Mesenchymal stem cell (in vitro differentiated cells and primary cell): ENCODE measurements around the gene MFN2.

Source experiments
- DNase-seq: peaks from one replicate; pipeline ENCODE4 v3.0.0-alpha.2; 2013
- H2AFZ ChIP-seq: one replicate; pipeline ENCODE4 v1.6.1; 2013; ENCODE audit warnings: low read depth, mild to moderate bottlenecking, control low read depth, inconsistent platforms, low read length, moderate library complexity
- H2AK5ac ChIP-seq: 2 replicates; pipeline ENCODE4 v1.6.1; 2013; ENCODE audit warnings: low read length, moderate library complexity, mild to moderate bottlenecking, inconsistent platforms; ENCODE audit not compliant: severe bottlenecking
- H2BK120ac ChIP-seq: one replicate; pipeline ENCODE4 v1.6.1; 2013; ENCODE audit warnings: low read depth, mild to moderate bottlenecking, inconsistent platforms, low read length, moderate library complexity
- H2BK12ac ChIP-seq, 2 experiments: one replicate each; pipeline ENCODE4 v1.6.1; 2013; ENCODE audit warnings: inconsistent platforms in 2 of 2, low read length in 2 of 2, mild to moderate bottlenecking in 2 of 2, moderate library complexity in 2 of 2, control low read depth in 1 of 2
- H2BK15ac ChIP-seq: one replicate; pipeline ENCODE4 v1.6.1; 2013; ENCODE audit warnings: mild to moderate bottlenecking, low read depth, inconsistent platforms; ENCODE audit not compliant: poor library complexity, severe bottlenecking
- H2BK5ac ChIP-seq: 2 replicates; pipeline ENCODE4 v1.6.1; 2013; ENCODE audit warnings: low read depth, mild to moderate bottlenecking, low read length, control low read depth, inconsistent platforms; ENCODE audit not compliant: poor library complexity, severe bottlenecking
- H3K14ac ChIP-seq, 2 experiments: one replicate each; pipeline ENCODE4 v1.6.1; 2013; ENCODE audit warnings: inconsistent platforms in 2 of 2, low read length in 2 of 2, control low read depth in 1 of 2, mild to moderate bottlenecking in 1 of 2, moderate library complexity in 1 of 2
- H3K18ac ChIP-seq, 2 experiments: one replicate each; pipeline ENCODE4 v1.6.1; 2013; ENCODE audit warnings: inconsistent platforms in 2 of 2, low read length in 2 of 2, control low read depth in 1 of 2, low read depth in 1 of 2, mild to moderate bottlenecking in 1 of 2
- H3K23ac ChIP-seq, 2 experiments: one replicate each; pipeline ENCODE4 v1.6.1; 2013; ENCODE audit warnings: inconsistent platforms in 2 of 2, low read length in 2 of 2, mild to moderate bottlenecking in 2 of 2, moderate library complexity in 2 of 2, control low read depth in 1 of 2
- H3K27ac ChIP-seq: 2 replicates; pipeline ENCODE4 v1.5.1; 2013; ENCODE audit warnings: mild to moderate bottlenecking, moderate library complexity, low read length, control low read depth, inconsistent platforms; ENCODE audit not compliant: poor library complexity, severe bottlenecking
- H3K27me3 ChIP-seq, 2 experiments: 2 replicates each; pipeline versions ENCODE4 v1.6.1 to v1.7.0; 2013; ENCODE audit warnings: low read length in 2 of 2, mild to moderate bottlenecking in 2 of 2, moderate library complexity in 2 of 2, control low read depth in 1 of 2, inconsistent platforms in 1 of 2; ENCODE audit not compliant: control insufficient read depth in 1 of 2, insufficient read depth in 1 of 2
- H3K36me3 ChIP-seq, 2 experiments: 2 replicates each; pipeline versions ENCODE4 v1.6.1 to v1.7.0; 2013; ENCODE audit warnings: low read length in 2 of 2, control low read depth in 1 of 2, inconsistent platforms in 1 of 2, low read depth in 1 of 2, mild to moderate bottlenecking in 1 of 2; ENCODE audit not compliant: insufficient read depth in 2 of 2, control insufficient read depth in 1 of 2
- H3K4ac ChIP-seq, 2 experiments: one replicate each; pipeline ENCODE4 v1.6.1; 2013; ENCODE audit warnings: inconsistent platforms in 2 of 2, low read length in 2 of 2, mild to moderate bottlenecking in 2 of 2, moderate library complexity in 2 of 2, control low read depth in 1 of 2, low read depth in 1 of 2
- H3K4me1 ChIP-seq: 2 replicates; pipeline ENCODE4 v1.6.1; 2013; ENCODE audit warnings: low read depth, low read length, control low read depth; ENCODE audit not compliant: control insufficient read depth, insufficient read depth
- H3K4me2 ChIP-seq: 2 replicates; pipeline ENCODE4 v1.6.1; 2013; ENCODE audit warnings: low read length, mild to moderate bottlenecking, inconsistent platforms; ENCODE audit not compliant: poor library complexity, severe bottlenecking
- H3K4me3 ChIP-seq, 2 experiments: 2 replicates each; pipeline versions ENCODE4 v1.5.1 to v1.7.0; 2013; ENCODE audit warnings: low read length in 2 of 2, mild to moderate bottlenecking in 2 of 2, control low read depth in 1 of 2, low read depth in 1 of 2; ENCODE audit not compliant: insufficient read depth in 1 of 2
- H3K79me1 ChIP-seq: replicated peaks from 2 replicates; pipeline ENCODE4 v1.6.1; 2013; ENCODE audit warnings: mild to moderate bottlenecking, control low read depth, low read length, inconsistent platforms; ENCODE audit not compliant: poor library complexity, severe bottlenecking
- H3K9ac ChIP-seq: 2 replicates; pipeline ENCODE4 v1.7.0; 2013; ENCODE audit warnings: mild to moderate bottlenecking, low read length, moderate library complexity
- H3K9me3 ChIP-seq: 2 replicates; pipeline ENCODE4 v1.7.0; 2013; ENCODE audit warnings: mild to moderate bottlenecking, low read length; ENCODE audit not compliant: control insufficient read depth
- H4K8ac ChIP-seq: one replicate; pipeline ENCODE4 v1.6.1; 2013; ENCODE audit warnings: inconsistent platforms, mild to moderate bottlenecking, low read length, moderate library complexity
- H4K91ac ChIP-seq: one replicate; pipeline ENCODE4 v1.6.1; 2013; ENCODE audit warnings: mild to moderate bottlenecking, low read length, inconsistent platforms
- WGBS: methylation state at CpG from one replicate; pipeline ENCODE4 v1.1.7; 2013; ENCODE audit warnings: mixed read lengths; 5-methylcytosine and 5-hydroxymethylcytosine counted together

The MFN2 gene

DNA sequence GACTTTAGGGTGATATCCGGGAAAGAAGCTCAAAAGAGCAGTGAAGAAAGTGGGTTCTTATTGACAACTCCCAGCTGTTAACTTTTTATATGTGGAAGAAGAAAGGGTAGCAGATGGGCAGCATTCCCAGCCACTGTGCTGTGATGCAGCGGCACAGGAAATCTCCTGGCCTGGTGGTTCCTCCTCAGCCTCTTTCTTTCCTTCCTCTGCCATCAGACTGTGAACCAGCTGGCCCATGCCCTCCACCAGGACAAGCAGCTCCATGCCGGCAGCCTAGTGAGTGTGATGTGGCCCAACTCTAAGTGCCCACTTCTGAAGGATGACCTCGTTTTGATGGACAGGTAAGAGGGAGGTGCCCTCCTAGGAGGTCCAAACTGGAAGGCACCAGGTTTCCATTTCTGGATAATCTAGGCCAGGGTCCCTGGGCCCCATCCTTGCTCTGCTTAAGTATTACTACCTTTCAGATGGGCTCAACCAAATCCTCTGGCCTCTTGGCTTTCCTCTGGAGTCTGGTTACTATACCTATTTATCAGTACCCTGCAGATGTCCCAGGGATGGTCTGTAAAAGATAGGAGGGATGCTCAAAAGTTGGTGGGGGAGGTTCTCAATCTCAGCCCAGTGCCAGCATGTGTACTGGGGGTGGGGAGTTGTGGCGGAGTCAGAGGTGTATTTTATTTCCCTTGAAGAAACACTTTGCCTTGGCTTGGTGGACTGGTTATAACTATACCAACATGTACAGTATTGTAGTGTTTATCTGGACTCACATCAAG, 17.0 kb downstream of the MFN2 start:
- Histone ChIP-seq H3K18ac (no peak overlapping the region), H4K91ac (no peak overlapping the region), H3K14ac (no peak overlapping the region), H3K4me3 (no peak overlapping the region), H2BK12ac (no peak overlapping the region), H3K79me1 (peaks cover 28% of the 10 kb centered on the region), H3K9me3 (no peaks in the 10 kb centered on the region), H3K4me1 (peaks cover 5% of the 10 kb centered on the region), H4K8ac (no peak overlapping the region), H2AK5ac (no peak overlapping the region), H3K23ac (no peak overlapping the region), H3K9ac (no peak overlapping the region), H3K27me3 (no peaks in the 10 kb centered on the region), H2AFZ (no peak overlapping the region), H3K36me3 (peaks cover 77 to 79% of the 10 kb centered on the region in 2 experiments), H3K4ac (no peak overlapping the region), H3K27ac (no peak overlapping the region), H2BK120ac (no peak overlapping the region), H3K4me2 (no peak overlapping the region), H2BK5ac (no peak overlapping the region), H2BK15ac (no peak overlapping the region)
- WGBS: 92% methylated on average over 4 of the region's 5 CpGs
- no peak for DNase-seq

DNA sequence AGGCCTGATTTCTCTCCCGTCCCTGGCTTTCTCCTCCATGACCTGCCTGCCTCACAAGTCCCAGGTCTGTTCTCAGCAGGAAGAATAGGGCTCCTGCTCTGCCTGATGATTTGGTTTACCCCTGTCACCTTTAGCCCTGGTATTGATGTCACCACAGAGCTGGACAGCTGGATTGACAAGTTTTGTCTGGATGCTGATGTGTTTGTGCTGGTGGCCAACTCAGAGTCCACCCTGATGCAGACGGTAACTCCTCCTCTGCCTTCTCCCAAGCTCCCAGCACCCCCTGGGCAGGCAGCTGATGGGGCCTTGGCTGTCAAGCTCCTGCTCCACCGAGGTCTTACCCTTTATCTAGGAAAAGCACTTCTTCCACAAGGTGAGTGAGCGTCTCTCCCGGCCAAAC, 18.4 kb downstream of the MFN2 start:
- peaks cover 5% of the 10 kb centered on the region for H3K4me1 ChIP-seq
- H2AFZ ChIP-seq: no peak overlapping the region
- 96% methylated on average over 5 of the region's 5 CpGs for WGBS
- no peak overlapping the region for H3K18ac ChIP-seq
- no peak overlapping the region for H2AK5ac ChIP-seq
- no peaks in the 10 kb centered on the region for H3K9me3 ChIP-seq
- H3K23ac ChIP-seq: no peak overlapping the region
- no peak overlapping the region for H3K4ac ChIP-seq
- no peak overlapping the region for H2BK5ac ChIP-seq
- H2BK120ac ChIP-seq: no peak overlapping the region
- no peak overlapping the region for H3K9ac ChIP-seq
- H3K4me3 ChIP-seq: peak overlapping the region in 1 of 2 experiments; percentile 30
- H4K91ac ChIP-seq: no peak overlapping the region
- no peak overlapping the region for H2BK12ac ChIP-seq
- peaks cover 25% of the 10 kb centered on the region for H3K79me1 ChIP-seq
- H3K36me3 ChIP-seq: peaks cover 75 to 78% of the 10 kb centered on the region in 2 experiments
- H3K4me2 ChIP-seq: no peak overlapping the region
- no peak overlapping the region for H3K27ac ChIP-seq
- DNase-seq: no peak
- H3K27me3 ChIP-seq: no peaks in the 10 kb centered on the region
- H2BK15ac ChIP-seq: no peak overlapping the region
- no peak overlapping the region for H4K8ac ChIP-seq
- H3K14ac ChIP-seq: no peak overlapping the region

DNA sequence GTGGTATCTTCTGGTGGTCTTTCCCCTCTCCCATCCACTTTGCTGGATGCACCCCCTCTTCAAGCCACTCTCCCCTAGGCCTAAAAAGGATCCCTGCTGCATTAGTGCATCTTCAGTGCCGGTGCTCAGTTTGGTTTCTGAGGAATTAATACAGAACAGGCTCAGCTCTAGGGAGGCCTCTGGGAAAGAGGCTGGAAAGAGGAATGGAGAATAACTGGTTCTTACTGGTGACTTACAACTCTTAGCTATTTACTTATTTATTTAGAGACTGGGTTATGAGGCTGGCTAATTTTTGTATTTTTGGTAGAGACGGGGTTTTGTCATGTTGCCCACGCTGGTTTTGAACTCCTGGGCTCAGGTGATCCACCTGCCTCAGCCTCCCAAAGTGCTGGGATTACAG, 19.0 kb downstream of the MFN2 start:
- Histone ChIP-seq H3K18ac (no peak overlapping the region), H3K9ac (no peak overlapping the region), H4K91ac (no peak overlapping the region), H3K36me3 (peaks cover 79 to 81% of the 10 kb centered on the region in 2 experiments), H4K8ac (no peak overlapping the region), H3K14ac (no peak overlapping the region), H3K27ac (no peak overlapping the region), H2BK5ac (no peak overlapping the region), H2BK120ac (no peak overlapping the region), H3K4me2 (no peak overlapping the region), H2BK15ac (no peak overlapping the region), H3K23ac (no peak overlapping the region), H2BK12ac (no peak overlapping the region), H3K4me3 (no peak overlapping the region), H3K4me1 (peaks cover 5% of the 10 kb centered on the region), H3K79me1 (peaks cover 28% of the 10 kb centered on the region), H2AK5ac (no peak overlapping the region), H3K9me3 (no peaks in the 10 kb centered on the region), H3K27me3 (no peaks in the 10 kb centered on the region), H2AFZ (no peak overlapping the region), H3K4ac (no peak overlapping the region)
- DNase-seq: no peak
- 64% methylated on average over 3 of the region's 3 CpGs for WGBS

DNA sequence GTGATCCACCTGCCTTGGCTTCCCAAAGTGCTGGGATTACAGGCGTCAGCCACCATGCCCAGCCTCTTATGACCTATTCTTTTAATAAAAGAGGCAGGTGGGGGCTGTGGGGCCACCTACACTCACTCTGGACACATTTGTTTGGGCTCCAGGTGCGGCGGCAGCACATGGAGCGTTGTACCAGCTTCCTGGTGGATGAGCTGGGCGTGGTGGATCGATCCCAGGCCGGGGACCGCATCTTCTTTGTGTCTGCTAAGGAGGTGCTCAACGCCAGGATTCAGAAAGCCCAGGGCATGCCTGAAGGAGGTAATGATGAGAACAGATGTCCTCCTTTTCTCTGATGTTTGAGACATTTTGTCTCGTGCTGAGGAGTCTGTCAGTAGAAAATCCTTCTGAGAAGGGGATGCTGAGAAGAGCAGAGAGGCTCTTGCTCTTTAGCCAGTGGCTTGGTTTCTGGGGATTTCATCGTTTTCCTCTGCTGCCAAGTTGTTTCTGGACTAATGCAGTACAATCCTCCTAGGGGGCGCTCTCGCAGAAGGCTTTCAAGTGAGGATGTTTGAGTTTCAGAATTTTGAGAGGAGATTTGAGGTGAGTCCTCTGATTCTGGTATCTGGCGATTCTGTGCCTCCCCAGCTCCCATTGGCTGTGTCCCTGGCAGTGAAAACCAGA, 21.1 kb downstream of the MFN2 start:
- WGBS: 83% methylated on average over 14 of the region's 14 CpGs
- no peak overlapping the region for H3K23ac ChIP-seq

More for the DNA sequence above, 21.1 kb downstream of the MFN2 start:
- Histone ChIP-seq H4K91ac (no peak overlapping the region), H2BK12ac (no peak overlapping the region), H3K4ac (no peak overlapping the region), H2BK120ac (no peak overlapping the region), H3K27me3 (no peaks in the 10 kb centered on the region), H3K18ac (no peak overlapping the region), H3K79me1 (peaks cover 17% of the 10 kb centered on the region), H3K4me2 (no peak overlapping the region), H2BK15ac (no peak overlapping the region), H3K14ac (no peak overlapping the region), H3K36me3 (peaks cover 82 to 83% of the 10 kb centered on the region in 2 experiments), H3K4me1 (peaks cover 5% of the 10 kb centered on the region), H3K9me3 (no peaks in the 10 kb centered on the region), H3K4me3 (no peak overlapping the region), H2AK5ac (no peak overlapping the region), H4K8ac (no peak overlapping the region), H2AFZ (no peak overlapping the region), H2BK5ac (no peak overlapping the region), H3K9ac (peak overlapping the region; percentile 17), H3K27ac (peak overlapping the region; percentile 1)
- DNase-seq: peak; percentile 56
